ENCODE results near the gene PTPN6.

DNA sequence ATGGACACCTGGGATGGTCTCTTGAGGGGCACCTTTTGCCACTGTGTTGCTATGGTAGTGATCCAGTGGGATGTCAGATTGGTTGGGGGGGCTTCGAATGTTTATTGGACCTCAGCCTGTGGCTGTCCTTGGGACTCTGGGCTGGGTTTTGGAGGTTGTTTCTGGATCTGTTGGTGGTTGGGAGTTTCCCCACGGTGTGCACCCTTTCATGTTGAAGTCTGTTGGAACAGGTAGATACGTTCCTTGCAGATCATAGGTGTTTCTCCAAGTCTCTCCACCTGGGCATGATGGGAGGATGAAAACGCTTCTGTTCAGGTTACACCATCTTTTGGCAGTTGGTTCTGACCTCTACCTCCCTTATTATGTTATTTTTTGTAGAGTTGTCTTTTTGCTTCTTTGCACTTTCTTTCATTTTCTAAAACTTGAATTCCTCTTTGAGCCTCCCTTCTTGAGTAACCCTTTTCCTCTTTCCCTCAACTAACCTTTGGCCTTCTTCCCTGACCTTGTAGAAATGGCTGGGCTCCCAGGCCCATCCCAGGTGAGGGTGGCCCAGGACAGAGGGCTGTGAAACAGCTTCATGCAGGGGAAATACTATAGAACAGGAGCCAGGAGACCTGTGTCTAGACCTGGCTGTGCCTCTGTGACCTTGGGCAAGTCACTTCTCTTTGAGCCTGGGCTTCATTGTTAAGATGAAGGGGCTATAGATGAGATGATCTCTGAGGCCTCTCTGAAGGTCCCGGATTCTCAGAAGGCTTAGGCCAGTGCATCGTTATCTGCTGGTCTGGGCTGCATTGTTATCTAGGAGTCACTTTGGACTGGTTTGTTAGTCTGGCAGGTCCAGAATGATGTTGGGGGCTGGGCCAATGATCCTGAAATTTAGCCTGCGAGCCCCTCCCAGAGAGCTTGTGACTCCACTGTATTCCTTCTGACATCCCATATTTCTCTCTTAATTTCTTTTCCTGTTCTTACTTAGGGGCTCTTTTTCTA lies 21.4 kb upstream of the PTPN6 start:
- no peak for TF ChIP-seq CTCF (IDR thresholded peaks at IDR 0.05)
- no peak for TF ChIP-seq ZFX (IDR thresholded peaks at IDR 0.05; ENCODE audit: borderline replicate concordance)

All from 22Rv1 (cell line).